Measurements from ENCODE around the gene PLEKHA5.

- TF ChIP-seq CTCF (IDR thresholded peaks at IDR 0.05) (no peak), POLR2A (IDR thresholded peaks at IDR 0.05) (no peak)
These were observed 77.1 kb downstream of the PLEKHA5 start for GRCh38 chr12:19206493-19207077.

Data from testis (tissue), 2 donors.